Upper lobe of right lung (tissue), 1 donor: Measurements from ENCODE around the gene ERCC6. TPM values are rescaled to one million over a fixed set of nuclear protein-coding genes. Genes with fewer than 3 reads are reported as not detected.

Experiments
- ATAC-seq: fragments of 200-7000 bp; cut with Tn5 transposase; one replicate; pipeline ENCODE4 v1.9.1; 2020; ENCODE audit warnings: mild to moderate bottlenecking, moderate library complexity
- DNase-seq: peaks from one replicate; pipeline ENCODE4 v3.0.0-alpha.2; 2020
- H3K27ac ChIP-seq: fragments of 200-600 bp; one replicate; pipeline ENCODE4 v1.8.0; 2022
- H3K27me3 ChIP-seq: fragments of 200-600 bp; one replicate; pipeline ENCODE4 v1.8.0; 2022; ENCODE audit warnings: mild to moderate bottlenecking
- H3K36me3 ChIP-seq: fragments of 200-600 bp; one replicate; pipeline ENCODE4 v1.8.0; 2022
- H3K4me1 ChIP-seq: fragments of 200-600 bp; one replicate; pipeline ENCODE4 v1.8.0; 2022
- H3K4me3 ChIP-seq: fragments of 200-600 bp; one replicate; pipeline ENCODE4 v1.8.0; 2022; ENCODE audit warnings: mild to moderate bottlenecking
- H3K9me3 ChIP-seq: fragments of 200-600 bp; one replicate; pipeline ENCODE4 v1.8.0; 2022
- intact Hi-C: fragments of 100-400 bp; cut with DNase I; formaldehyde crosslinking; loops from one replicate; pipeline ENCODE4 v1.11.0; 2022
- total RNA-seq: library from RNA; stranded (reverse); fragmentation: NEBNext Ultra II Directional; extraction: Animal tissue kit (Norgen Biotek cat#: 25700); gene quantifications from one replicate; pipeline ENCODE4 v1.2.1, GENCODE V29; 2021
- TF ChIP-seq, protein P1 (sequence below): fragments of 200-600 bp; IDR thresholded peaks from one replicate; pipeline ENCODE4 v1.8.0; 2022; ENCODE audit warnings: antibody characterized with exemption
- donor health status: DM: no; HTN: yes; CAD: no; lungs with severe emphysema.

ERCC6 gene
- total RNA-seq, 1 donor from 2014 or later: 33.9 TPM

DNA sequence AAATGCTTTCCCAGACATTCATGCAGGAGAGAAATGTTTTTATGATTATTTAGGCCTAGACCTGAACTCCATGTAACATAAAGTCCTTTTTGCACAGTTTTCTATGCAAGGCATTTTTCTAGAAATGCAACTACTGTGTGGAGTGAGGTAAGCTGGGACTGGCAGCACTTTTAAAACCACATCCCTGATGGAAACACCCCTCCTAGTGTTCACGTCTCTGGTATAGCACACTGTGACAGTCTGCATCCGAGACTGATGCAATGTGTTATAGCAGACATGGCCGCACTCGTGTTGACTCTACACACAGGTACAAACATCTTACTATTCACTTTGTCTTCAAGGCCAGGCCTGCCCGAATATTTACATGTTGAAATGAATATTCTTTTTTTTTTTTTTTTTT lies 19.3 kb upstream of the ERCC6 start:
- Histone ChIP-seq H3K4me1 (no peaks in the 10 kb centered on the region), H3K9me3 (no peaks in the 10 kb centered on the region), H3K4me3 (no peak overlapping the region), H3K36me3 (no peaks in the 10 kb centered on the region), H3K27ac (no peak overlapping the region), H3K27me3 (no peaks in the 10 kb centered on the region)
- TF ChIP-seq, protein P1, sequence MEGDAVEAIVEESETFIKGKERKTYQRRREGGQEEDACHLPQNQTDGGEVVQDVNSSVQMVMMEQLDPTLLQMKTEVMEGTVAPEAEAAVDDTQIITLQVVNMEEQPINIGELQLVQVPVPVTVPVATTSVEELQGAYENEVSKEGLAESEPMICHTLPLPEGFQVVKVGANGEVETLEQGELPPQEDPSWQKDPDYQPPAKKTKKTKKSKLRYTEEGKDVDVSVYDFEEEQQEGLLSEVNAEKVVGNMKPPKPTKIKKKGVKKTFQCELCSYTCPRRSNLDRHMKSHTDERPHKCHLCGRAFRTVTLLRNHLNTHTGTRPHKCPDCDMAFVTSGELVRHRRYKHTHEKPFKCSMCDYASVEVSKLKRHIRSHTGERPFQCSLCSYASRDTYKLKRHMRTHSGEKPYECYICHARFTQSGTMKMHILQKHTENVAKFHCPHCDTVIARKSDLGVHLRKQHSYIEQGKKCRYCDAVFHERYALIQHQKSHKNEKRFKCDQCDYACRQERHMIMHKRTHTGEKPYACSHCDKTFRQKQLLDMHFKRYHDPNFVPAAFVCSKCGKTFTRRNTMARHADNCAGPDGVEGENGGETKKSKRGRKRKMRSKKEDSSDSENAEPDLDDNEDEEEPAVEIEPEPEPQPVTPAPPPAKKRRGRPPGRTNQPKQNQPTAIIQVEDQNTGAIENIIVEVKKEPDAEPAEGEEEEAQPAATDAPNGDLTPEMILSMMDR: no peak
- intact Hi-C loops: no loop called here
- DNase-seq (no peak), ATAC-seq (no peak)

DNA sequence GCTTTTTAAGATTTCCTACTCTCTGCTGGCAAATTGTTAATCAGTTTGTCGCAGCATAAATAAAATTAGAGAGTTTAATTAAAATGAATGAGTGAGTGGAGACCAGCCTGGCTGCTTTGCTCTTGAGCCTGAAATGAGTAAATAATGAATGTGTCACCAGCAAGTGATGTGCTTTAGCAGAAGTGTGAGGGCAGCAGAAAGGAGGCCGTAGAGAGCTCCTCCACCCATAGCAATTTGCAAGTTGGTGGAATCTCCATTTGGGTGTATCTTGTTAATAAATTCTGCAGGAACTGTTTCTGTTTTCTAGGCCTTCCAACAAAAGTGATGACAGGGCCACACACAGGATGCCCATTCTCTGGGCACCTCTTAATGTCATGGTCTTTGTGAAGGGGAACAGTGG lies 18.8 kb upstream of the ERCC6 start:
- TF ChIP-seq, protein P1: no peak
- Histone ChIP-seq H3K9me3 (no peaks in the 10 kb centered on the region), H3K4me1 (no peaks in the 10 kb centered on the region), H3K36me3 (no peaks in the 10 kb centered on the region), H3K27me3 (no peaks in the 10 kb centered on the region), H3K4me3 (no peak overlapping the region), H3K27ac (no peak overlapping the region)
- intact Hi-C loops: no loop called here
- ATAC-seq (no peak), DNase-seq (no peak)

DNA sequence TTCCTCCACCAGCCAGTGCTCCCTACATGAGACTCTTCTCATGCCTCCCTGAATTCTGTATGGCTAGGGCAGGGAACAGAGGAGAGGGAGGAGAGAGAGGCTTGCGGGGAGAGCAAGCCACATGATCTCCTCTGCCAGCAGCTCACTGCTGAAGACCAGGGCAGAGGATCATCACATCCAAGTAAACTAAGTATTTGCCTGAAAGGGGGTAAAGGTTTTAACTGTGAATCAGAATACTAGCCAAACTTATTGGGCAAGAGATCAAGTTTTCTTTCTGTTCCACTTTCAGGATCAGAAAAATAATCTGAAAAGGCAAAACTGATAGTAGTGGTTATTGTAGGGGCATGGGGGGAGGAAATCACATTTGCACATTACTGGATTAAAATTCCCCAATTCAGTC lies 17.8 kb upstream of the ERCC6 start:
- H3K36me3 ChIP-seq: no peaks in the 10 kb centered on the region
- H3K27me3 ChIP-seq: no peaks in the 10 kb centered on the region
- no peaks in the 10 kb centered on the region for H3K9me3 ChIP-seq
- intact Hi-C loops: no loop called here
- no peak overlapping the region for H3K4me3 ChIP-seq
- no peak for DNase-seq
- no peaks in the 10 kb centered on the region for H3K4me1 ChIP-seq
- no peak for ATAC-seq
- TF ChIP-seq, protein P1: no peak
- no peak overlapping the region for H3K27ac ChIP-seq

DNA sequence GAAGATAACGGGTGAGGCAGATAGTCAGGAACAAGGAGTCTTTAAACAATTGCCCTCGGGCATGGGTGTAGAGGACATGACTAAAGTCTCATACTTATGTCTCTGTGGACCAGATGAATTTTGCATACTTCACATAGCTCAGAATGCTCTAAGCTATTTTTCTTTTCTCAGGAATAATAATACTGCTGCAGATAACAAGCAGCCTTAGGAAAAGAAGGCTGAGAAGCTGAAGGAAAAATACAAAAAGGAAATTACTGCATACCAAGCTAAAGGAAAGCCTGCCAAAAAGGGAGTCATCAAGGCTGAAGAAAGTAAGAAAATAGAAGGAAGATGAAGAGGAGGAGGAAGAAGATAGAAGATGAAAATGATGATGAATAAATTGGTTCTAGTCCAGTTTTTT lies 13.4 kb upstream of the ERCC6 start:
- no peak overlapping the region for H3K27ac ChIP-seq
- no peaks in the 10 kb centered on the region for H3K4me1 ChIP-seq
- intact Hi-C loops: no loop called here
- H3K36me3 ChIP-seq: no peaks in the 10 kb centered on the region
- no peak overlapping the region for H3K4me3 ChIP-seq
- ATAC-seq (no peak), DNase-seq (no peak)
- no peaks in the 10 kb centered on the region for H3K27me3 ChIP-seq
- TF ChIP-seq, protein P1: no peak
- H3K9me3 ChIP-seq: no peaks in the 10 kb centered on the region

DNA sequence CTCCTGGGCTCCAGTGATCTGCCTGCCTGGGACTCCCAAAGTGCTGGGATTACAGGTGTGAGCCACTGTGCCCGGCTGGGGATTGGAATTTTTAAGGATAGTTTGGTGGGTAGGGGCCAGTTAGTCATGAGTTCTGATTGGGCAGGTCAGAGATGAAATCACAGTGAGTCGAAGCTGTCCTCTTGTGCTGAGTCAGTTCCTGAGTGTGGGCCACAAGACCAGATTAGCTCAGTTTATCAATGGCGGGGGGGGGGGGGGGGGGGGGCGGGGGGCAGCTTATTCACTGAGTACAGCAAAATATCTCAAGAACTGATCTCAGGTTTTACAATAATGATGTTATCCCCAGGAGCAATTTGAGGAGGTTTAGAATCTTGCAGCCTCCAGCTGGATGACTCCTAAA lies 11.6 kb upstream of the ERCC6 start:
- TF ChIP-seq, protein P1: no peak
- intact Hi-C loops: no loop called here
- no peak overlapping the region for H3K27ac ChIP-seq

DNA sequence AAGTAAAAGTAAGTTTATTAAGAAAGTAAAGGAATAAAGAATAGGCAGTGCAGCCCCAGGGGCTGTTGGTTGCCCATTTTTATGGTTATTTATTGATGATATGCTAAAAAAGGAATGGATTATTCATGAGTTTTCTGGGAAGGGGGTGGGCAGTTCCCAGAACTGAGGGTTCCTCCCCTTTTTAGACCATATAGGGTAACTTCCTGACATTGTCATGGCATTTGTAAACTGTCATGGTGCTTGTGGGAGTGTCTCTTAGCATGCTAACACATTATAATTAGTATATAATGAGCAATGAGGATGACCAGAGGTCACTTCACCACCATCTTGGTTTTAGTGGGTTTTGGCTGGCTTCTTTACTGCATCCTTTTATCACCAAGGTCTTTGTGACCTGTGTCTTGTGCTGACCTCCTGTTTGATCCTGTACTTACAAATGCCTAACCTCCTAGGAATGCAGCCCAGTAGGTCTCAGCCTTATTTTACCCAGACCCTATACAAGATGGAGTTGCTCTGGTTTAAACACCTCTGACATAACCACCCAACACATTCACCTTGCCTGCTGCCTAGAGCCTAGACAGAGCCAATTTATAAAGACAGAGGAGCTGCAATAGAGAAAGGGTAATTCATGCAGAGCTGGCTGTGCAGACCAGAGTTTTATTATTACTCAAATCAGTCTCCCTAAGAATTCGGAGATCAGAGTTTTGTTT lies 10.9 kb upstream of the ERCC6 start:
- no peak overlapping the region for H3K27ac ChIP-seq
- no peaks in the 10 kb centered on the region for H3K27me3 ChIP-seq
- no peak for ATAC-seq
- DNase-seq: no peak
- H3K4me1 ChIP-seq: no peaks in the 10 kb centered on the region
- intact Hi-C loops: no loop called here
- H3K9me3 ChIP-seq: peaks cover 3% of the 10 kb centered on the region
- no peak overlapping the region for H3K4me3 ChIP-seq
- TF ChIP-seq, protein P1: no peak
- H3K36me3 ChIP-seq: no peaks in the 10 kb centered on the region

More for the DNA sequence above, 11.6 kb upstream of the ERCC6 start:
- ATAC-seq (no peak), DNase-seq (no peak)
- Histone ChIP-seq H3K27me3 (no peaks in the 10 kb centered on the region), H3K9me3 (no peaks in the 10 kb centered on the region), H3K4me3 (no peak overlapping the region), H3K4me1 (no peaks in the 10 kb centered on the region), H3K36me3 (no peaks in the 10 kb centered on the region)
